OCI-LY3 (cell line): ENCODE measurements around the gene TPI1.
"Not testable (repeated sequence)": the region's sequence is repeated elsewhere in the genome, so short reads cannot be mapped to it uniquely, and the experiment has no call there.

ENCODE experiments used
- H2AFZ ChIP-seq: fragments of 200-600, 300-600 bp; shearing (Covaris generic); 2 replicates; pipeline ENCODE4 v1.6.0; 2014; ENCODE audit warnings: antibody characterized with exemption, low read depth, low read length
- H3K27ac ChIP-seq: fragments of 200-600, 300-600 bp; sonication (generic); 2 replicates; pipeline ENCODE4 v1.5.1; 2014; ENCODE audit warnings: mild to moderate bottlenecking, low read length, moderate library complexity, mixed read lengths
- H3K27me3 ChIP-seq: fragments of 200-600, 300-600 bp; sonication (generic); 2 replicates; pipeline ENCODE4 v1.6.1; 2014; ENCODE audit warnings: low read depth, low read length, mixed read lengths
- H3K36me3 ChIP-seq: fragments of 200-600, 300-600 bp; sonication (generic); replicated peaks from 2 replicates; pipeline ENCODE3; 2014; ENCODE audit warnings: low read depth, low read length, mixed read lengths
- H3K4me1 ChIP-seq: fragments of 300-600, 200-600 bp; sonication (generic); 2 replicates; pipeline ENCODE4 v1.6.1; 2014; ENCODE audit warnings: low read length, mixed read lengths
- H3K4me2 ChIP-seq: fragments of 200-600, 300-600 bp; sonication (generic); 2 replicates; pipeline ENCODE4 v1.6.1; 2014; ENCODE audit warnings: low read length, mixed read lengths
- H3K4me3 ChIP-seq: fragments of 300-600, 200-600 bp; sonication (generic); 2 replicates; pipeline ENCODE4 v1.5.1; 2014; ENCODE audit warnings: antibody characterized with exemption, mild to moderate bottlenecking, low read length, moderate library complexity
- H3K79me2 ChIP-seq: fragments of 300-600, 200-600 bp; shearing (Covaris generic); 2 replicates; pipeline ENCODE4 v1.6.1; 2014; ENCODE audit warnings: mild to moderate bottlenecking, low read length, mixed read lengths
- H3K9ac ChIP-seq: fragments of 300-600, 200-600 bp; shearing (Covaris generic); 2 replicates; pipeline ENCODE4 v1.6.0; 2014; ENCODE audit warnings: mild to moderate bottlenecking, low read length, moderate library complexity
- H3K9me3 ChIP-seq: fragments of 200-600, 300-600 bp; shearing (Covaris generic); 2 replicates; pipeline ENCODE4 v1.6.1; 2014; ENCODE audit warnings: low read length, mixed read lengths; ENCODE audit not compliant: insufficient read depth
- H4K20me1 ChIP-seq: fragments of 200-600, 300-600 bp; sonication (generic); 2 replicates; pipeline ENCODE4 v1.6.1; 2016; ENCODE audit warnings: low read length, mixed read lengths; ENCODE audit not compliant: insufficient read depth
- CTCF ChIP-seq: fragments of 200-600, 300-600 bp; sonication (generic); IDR thresholded peaks from 2 replicates; pipeline ENCODE4 v1.5.1; 2014; ENCODE audit warnings: antibody characterized with exemption, low read length, low read depth
- EZH2phosphoT487 ChIP-seq: fragments of 200-600 bp; shearing (Covaris generic); IDR thresholded peaks from 2 replicates; pipeline ENCODE4 v1.6.1; 2018; ENCODE audit warnings: antibody characterized with exemption, mixed run types, low read depth

Gene TPI1

GRCh38 chr12:6883252-6883651 is 15.9 kb downstream of the TPI1 start:
- no peak overlapping the region for H3K9ac ChIP-seq
- H3K27me3 ChIP-seq = no peaks in the 10 kb centered on the region
- no peak for TF ChIP-seq CTCF
- TF ChIP-seq EZH2phosphoT487 = no peak
- no peaks in the 10 kb centered on the region for H3K9me3 ChIP-seq
- no peak overlapping the region for H2AFZ ChIP-seq
- no peak overlapping the region for H3K27ac ChIP-seq
- H3K4me2 ChIP-seq = no peak overlapping the region
- no peaks in the 10 kb centered on the region for H4K20me1 ChIP-seq
- no peak overlapping the region for H3K4me3 ChIP-seq
- peaks cover 24% of the 10 kb centered on the region for H3K4me1 ChIP-seq
- H3K36me3 ChIP-seq = no peaks in the 10 kb centered on the region
- H3K79me2 ChIP-seq = no peaks in the 10 kb centered on the region

- TF ChIP-seq EZH2phosphoT487 (no peak), CTCF (no peak)
- Histone ChIP-seq H3K4me3 (no peak overlapping the region), H3K4me2 (no peak overlapping the region)
Observed at GRCh38 chr12:6883683-6884082, 16.4 kb downstream of the TPI1 start.

GRCh38 chr12:6884539-6884938 is 17.2 kb downstream of the TPI1 start:
- no peaks in the 10 kb centered on the region for H3K36me3 ChIP-seq
- no peak overlapping the region for H3K27ac ChIP-seq
- H2AFZ ChIP-seq = no peak overlapping the region
- no peaks in the 10 kb centered on the region for H3K9me3 ChIP-seq
- H3K4me3 ChIP-seq = no peak overlapping the region
- no peak overlapping the region for H3K4me2 ChIP-seq
- H3K9ac ChIP-seq = no peak overlapping the region
- H4K20me1 ChIP-seq = no peaks in the 10 kb centered on the region
- H3K79me2 ChIP-seq = no peaks in the 10 kb centered on the region
- TF ChIP-seq CTCF = no peak
- no peak for TF ChIP-seq EZH2phosphoT487
- peaks cover 25% of the 10 kb centered on the region for H3K4me1 ChIP-seq
- H3K27me3 ChIP-seq = no peaks in the 10 kb centered on the region

More at GRCh38 chr12:6883683-6884082, 16.4 kb downstream of the TPI1 start:
- Histone ChIP-seq H3K79me2 (no peaks in the 10 kb centered on the region), H3K9ac (no peak overlapping the region), H3K27me3 (no peaks in the 10 kb centered on the region), H3K4me1 (peaks cover 25% of the 10 kb centered on the region), H3K36me3 (no peaks in the 10 kb centered on the region), H3K27ac (no peak overlapping the region), H3K9me3 (no peaks in the 10 kb centered on the region), H4K20me1 (no peaks in the 10 kb centered on the region), H2AFZ (no peak overlapping the region)

- not testable (repeated sequence) for H3K36me3 ChIP-seq, H3K4me3 ChIP-seq, H3K79me2 ChIP-seq, H2AFZ ChIP-seq, H3K27me3 ChIP-seq, H3K9me3 ChIP-seq, H3K9ac ChIP-seq, H4K20me1 ChIP-seq
- Histone ChIP-seq H3K4me2 (peak overlapping the region; percentile 24; the same call in 1 of the 2 replicates), H3K27ac (peak overlapping the region; percentile 21), H3K4me1 (peaks cover 32% of the 10 kb centered on the region)
Observed at GRCh38 chr12:6886206-6886999, 19.1 kb downstream of the TPI1 start.
